GM18502 (cell line): ENCODE results near the gene ZC3HAV1L.
"Not testable (repeated sequence)": the region's sequence is repeated elsewhere in the genome, so short reads cannot be mapped to it uniquely, and the experiment has no call there.

ENCODE experiments used
- ATAC-seq: cut with Tn5 transposase; IDR thresholded peaks from one replicate; pipeline ENCODE4 v1.9.1; 2021; ENCODE audit warnings: mild to moderate bottlenecking; ENCODE audit not compliant: unreplicated experiment, poor library complexity

ZC3HAV1L gene, protein sequence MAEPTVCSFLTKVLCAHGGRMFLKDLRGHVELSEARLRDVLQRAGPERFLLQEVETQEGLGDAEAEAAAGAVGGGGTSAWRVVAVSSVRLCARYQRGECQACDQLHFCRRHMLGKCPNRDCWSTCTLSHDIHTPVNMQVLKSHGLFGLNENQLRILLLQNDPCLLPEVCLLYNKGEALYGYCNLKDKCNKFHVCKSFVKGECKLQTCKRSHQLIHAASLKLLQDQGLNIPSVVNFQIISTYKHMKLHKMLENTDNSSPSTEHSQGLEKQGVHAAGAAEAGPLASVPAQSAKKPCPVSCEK

DNA sequence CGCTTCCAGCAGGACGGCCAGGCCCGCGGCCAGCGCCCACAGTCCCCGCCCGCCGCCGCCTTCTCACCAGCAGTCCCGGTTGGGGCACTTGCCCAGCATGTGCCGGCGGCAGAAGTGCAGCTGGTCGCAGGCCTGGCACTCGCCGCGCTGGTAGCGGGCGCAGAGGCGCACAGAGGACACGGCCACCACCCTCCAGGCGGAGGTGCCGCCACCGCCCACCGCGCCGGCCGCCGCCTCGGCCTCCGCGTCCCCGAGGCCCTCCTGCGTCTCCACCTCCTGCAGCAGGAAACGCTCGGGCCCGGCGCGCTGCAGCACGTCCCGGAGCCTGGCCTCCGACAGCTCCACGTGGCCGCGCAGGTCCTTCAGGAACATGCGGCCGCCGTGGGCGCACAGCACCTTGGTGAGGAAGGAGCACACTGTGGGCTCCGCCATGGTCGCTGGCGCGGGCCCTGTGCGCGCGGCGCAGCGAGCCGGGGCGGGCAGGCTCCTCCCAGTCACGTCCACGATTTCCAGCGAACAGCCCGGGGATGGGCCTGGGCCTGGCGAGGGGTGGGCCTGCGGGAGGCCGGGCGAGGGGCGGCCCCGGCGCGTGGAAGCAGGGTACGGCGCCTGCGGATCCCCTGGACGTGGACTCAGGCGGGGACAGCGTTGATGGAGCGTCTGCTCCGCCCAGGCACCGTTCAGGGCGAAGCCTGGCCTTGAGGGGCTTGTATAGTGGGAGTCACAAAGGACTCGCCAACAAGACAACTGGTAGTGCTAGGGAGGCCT, at the start of gene ZC3HAV1L:
Gene ZC3HAV1L (minus strand): TSS at position 457 of the 768 bp plus-strand sequence. CDS start 25 bp downstream, at position 432.
- peak; percentile 92 for ATAC-seq

DNA sequence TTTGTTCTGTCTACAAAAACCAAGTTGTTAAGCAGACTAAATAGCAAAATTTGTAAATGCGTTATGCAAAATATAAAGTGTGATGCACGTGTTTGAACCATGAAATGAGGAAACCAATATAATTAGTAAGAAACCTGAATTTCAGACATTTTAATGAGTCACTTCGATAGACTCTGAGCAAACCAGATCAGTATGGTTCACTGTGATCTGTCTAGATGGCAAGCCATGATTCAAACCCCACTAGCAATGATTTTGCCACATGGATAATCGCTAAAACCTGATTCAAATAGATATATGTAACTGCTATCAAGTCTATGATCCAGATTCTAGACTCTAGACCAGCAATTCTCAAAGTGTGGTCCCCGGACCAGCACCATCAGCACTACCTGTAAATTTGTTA, 48.9 kb upstream of the ZC3HAV1L start:
- no peak for ATAC-seq

DNA sequence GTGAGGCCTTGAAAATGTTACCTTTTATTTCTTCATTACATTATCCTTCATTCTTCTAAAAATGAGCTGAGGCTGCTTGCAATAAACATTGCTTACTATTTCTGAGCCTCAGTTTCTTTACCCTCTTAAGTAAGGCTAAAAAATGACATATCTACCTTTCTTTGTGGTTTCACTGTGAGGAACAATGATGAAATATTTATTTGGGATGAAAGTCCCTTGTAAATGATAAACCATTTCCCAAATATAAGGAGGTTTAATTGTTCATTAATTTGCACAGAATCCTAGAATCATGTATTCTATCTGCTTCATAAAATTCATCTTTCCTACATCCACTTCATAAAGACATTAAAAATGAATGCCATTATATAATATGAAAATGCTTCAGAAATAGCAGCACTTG, 45.7 kb upstream of the ZC3HAV1L start:
- ATAC-seq: no peak

DNA sequence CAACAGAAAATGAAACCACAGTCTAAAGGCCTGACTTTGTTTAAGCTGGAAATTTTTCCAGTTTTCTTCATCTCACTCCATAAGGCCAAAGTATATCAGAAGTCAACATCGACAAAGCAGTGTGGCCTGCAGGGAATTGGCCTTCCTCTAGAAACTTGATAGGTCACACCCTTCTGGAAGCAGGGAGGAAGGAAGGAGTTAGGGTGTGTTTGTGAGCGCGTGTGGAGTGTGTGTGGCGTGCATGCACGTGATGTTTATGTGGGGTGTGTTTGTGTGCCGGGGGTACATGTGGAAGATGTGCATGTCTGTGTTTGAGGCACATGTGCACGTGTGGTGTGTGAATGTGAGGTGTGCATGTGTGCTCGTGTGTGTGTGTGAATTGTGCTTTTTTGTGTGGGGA, 45.1 kb upstream of the ZC3HAV1L start:
- no peak for ATAC-seq

DNA sequence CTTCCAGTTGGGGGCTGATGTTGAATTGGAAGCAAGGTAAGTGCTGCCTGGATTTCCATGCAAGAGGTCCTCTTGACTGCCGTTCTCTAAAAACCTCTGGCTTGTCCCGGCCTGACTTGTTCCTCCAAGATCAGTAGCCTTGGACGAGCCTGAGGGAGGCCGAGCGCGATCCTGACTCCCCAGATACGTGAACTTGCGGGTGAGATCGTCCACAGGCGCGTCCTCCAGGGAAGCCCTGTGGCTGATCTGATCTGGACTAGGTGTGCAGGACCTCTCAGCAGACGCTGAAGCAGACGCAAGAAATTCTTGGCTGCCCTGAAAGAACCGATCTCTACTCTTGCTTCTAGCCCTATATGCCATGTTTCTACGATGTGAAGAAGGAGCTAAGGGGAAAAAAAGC, 44.0 kb upstream of the ZC3HAV1L start:
- no peak for ATAC-seq

DNA sequence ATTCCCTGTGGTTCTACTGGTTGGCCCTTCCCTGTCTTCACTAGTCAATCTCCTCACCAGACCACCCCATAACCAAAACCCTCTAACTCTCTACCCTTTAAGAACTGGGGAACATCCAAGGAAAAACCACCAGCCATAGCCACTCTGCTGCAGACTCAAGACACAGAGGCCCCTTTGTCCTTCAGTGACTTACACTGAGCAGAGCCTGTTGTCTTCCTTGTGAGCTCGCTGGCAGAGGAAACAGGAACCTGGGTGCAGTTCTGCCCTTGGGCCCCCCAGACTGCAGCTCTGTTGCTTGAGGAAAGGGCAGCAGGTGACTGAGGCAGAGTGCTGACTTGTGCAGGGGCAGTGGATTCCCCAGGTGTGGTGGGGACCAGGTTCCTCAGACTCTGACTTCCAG, 43.1 kb upstream of the ZC3HAV1L start:
- ATAC-seq: no peak

DNA sequence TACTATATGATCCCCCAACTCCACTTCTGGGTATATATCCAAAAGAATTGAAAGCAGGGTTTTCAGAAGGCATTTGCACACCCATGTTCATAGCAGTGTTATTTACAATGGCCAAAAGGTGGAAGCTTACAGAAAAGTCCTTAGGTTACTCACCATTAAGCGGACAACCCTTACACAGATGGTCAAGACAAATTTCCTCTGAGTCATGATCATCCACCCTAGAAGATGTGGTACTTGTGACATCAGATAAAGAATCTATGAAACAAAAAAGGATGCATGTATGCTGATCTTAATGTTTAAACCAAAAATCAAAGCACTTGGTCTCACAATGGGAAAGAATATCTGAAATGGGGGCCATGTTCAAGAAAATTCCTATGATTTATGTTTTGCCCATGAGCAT, 42.6 kb upstream of the ZC3HAV1L start:
- no peak for ATAC-seq

DNA sequence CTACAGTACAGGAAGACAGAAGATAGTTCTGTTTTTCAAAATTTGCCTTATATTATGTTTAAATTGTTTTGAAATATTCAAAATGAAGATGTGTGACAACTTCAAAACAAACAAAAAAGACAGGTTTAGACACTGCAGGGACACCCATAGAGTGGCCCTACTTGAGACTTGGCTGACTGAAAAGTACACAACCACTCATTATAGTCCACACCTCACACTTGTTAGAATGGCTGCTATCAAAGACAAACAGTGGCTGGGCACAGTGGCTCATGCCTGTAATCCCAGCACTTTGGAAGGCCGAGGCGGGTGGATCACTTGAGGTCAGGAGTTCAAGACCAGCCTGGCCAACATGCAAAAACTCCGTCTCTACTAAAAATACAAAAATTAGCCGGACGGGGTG, 41.9 kb upstream of the ZC3HAV1L start:
- ATAC-seq: not testable (repeated sequence)

DNA sequence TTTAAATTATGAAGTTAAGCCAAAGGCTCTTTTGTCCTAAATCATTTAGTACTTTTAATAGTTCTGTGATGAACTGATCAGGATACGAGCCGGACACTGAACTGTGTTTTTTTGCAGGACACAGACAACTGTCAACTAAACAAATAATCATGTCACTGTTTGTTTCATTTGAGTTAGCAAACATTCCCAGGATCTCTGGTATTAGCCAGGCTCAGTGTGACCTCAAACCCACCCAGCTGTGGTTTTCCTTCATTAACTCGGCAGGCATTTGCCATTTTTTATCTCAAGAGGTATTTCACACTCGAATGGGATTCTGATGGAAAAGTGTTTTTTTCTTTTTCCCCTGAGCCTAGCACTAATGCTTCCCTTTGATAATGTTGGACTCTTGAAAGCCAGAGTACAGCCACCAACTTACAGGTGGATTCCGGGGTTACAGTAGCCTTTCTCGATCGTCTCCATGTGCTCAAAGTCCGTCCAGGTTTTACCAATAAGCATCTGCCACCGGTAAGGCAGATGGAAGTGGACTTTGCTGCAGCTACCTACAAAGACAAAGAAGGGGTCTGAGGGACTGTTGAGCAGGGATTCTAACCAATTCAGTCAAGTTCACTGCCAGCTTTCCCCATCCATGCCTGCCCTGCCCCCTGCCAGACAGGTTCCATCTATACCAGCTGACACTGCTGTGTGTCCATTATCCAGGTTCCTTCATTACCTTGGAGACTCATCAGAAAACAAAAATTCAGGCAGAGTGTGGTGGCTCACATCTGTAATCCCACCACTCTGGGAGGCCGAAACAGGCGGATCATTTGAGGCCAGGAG, 40.2 kb upstream of the ZC3HAV1L start:
- no peak for ATAC-seq

DNA sequence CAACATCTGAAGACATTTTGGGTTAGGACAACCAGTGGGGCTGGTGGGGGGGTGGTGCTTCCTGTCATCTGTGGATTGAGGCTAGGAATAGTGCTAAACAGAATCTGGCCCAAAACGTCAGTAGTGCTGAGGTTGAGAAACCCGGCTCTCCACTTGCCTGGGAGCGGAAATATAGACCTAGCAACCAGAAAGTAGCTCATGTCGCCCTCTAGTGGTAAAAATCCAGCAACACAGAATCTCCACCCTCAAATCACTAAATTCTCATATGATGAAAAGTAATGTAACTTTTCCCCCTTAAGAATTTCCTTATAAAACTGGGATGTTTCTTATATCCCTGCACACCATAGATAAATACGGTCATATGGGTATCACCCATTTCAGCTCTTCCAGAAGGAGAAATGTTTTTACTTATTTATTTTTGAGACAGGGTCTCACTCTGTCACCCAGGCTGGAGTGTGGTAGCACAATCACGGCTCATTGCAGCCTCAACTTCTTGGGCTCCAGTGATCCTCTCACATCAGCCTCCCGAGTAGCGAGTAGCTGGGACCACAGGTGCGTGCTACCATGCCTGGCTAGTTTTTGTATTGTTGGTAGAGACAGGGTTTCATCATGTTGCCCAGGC, 39.3 kb upstream of the ZC3HAV1L start:
- peak; percentile 85 for ATAC-seq

DNA sequence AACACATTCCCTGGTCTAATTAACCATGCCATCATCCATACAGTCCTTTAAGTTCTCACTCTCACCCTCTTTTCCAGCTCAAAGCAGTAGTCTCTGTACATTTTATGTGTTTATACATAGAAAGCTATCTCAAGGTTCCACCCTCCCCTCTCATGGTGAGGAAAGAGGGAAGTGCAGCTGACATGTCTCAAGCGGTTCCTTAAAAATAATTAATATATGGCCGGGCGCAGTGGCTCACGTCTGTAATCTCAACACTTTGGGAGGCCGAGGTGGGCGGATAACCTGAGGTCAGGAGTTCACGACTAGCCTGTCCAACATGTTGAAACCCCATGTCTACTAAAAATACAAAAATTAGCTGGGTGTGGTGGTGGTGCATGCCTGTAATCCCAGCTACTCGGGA, 37.0 kb upstream of the ZC3HAV1L start:
- ATAC-seq: no peak

DNA sequence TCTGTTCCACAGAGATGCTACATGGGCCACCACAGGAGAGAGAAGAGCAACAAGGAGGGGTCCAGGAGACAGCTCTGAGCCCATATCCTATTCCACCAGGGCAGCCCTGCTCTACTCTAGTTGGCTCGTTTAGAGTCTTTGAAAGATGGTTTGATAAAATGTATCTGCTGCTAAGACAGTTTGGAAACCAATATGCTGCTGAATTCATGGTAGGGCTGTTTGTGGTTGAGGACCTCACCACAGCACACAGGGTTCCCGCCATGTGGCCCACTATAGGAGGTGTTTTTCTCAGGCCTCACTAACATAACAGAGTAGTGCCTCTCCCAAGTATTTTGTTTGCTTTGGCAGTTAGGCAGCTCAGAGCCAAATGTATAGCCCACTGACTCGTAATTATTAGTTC, 35.8 kb upstream of the ZC3HAV1L start:
- ATAC-seq: no peak

DNA sequence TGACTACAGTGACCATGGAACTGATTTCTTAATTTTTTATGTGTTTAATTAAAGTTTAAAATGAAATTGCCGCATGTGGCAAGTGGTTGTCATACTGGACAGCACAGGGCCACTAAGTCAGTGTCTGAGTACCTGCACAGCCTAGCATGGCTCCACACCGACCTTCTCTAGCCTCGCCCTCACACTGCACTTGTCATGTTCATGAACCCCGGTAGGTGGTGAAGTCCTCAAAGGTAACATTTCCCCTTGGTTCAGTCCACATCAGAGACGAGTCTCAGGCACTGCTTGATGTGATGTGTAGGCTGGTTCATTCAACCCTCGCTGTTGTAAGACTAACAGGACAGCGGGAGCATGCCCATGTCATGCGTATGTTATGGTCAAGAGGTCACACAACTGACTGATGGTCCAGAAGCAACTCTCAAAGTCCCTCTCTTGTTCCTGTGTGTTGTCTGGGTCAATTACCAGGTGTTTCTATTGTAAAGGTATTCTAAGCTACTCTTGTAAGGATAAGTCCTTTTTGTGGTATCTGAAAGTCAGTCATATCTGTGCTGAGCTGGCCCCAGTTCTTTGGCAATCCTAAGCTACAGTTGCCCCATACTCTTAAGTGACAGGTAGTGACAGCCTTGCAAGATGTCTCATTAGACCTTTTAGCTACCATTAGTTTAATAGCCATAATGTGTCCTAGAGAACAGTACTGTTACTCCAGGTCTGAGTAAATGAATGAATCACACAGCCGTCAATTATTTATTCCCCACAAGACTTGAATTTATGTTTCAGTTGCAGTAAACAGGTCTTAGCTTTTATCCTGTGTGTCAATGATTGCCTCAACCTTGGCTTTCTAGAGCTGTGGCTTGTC, 32.9 kb upstream of the ZC3HAV1L start:
- ATAC-seq: no peak

DNA sequence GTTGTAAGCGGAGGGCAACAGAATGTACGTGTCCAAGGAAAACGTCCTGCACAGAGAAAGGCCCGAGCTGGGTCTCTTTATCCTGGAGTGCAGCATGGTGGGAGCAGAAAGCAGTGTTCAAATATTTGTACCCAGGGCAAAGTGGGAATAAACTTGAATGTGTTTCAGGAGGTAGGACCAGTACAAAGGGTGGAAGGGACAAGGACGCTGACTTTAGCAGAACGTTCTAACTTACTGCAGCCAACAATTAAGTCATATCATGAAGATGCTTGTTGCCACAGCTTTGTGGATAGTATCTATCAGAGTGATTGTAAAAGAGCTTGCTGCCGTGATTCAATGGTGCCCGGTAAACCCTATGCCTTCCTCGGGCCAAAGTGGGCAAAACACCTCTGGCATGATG, 30.5 kb upstream of the ZC3HAV1L start:
- ATAC-seq: no peak

DNA sequence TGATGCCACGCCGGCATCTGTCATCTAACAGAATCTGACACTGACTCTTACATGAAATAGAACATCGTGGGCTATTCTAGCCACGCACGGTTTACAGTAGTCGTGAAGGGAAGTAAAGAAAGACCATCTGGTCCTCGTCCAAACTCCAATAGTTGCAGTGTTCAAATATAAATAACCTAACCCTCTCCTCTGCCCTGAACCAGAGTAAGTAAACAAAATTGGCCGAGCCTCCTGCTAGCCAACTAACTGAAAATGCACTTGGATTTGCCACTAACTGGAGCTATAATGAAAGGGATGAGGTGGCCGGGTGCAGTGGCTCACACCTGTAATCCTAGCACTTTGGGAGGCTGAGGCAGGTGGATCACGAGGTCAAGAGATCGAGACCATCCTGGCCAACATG, 29.5 kb upstream of the ZC3HAV1L start:
- ATAC-seq: no peak

DNA sequence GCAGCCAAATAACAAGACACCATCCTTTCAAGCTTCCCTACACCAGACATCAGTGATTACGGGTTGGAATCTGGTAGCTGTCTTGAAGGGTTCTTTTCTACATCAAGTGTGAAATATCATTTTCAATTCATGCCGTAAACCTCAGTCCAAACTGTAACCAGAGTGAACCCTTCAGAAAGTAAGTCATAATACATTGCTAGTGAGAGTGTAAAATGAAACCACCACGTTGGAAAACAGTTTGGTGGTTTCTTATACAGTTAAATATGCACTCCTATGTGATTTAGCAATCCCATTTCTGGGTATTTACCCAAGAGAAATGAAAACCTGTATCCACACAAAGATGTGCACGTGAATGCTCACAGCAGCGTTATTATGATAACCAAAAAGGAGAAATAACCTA, 25.6 kb upstream of the ZC3HAV1L start:
- no peak for ATAC-seq

DNA sequence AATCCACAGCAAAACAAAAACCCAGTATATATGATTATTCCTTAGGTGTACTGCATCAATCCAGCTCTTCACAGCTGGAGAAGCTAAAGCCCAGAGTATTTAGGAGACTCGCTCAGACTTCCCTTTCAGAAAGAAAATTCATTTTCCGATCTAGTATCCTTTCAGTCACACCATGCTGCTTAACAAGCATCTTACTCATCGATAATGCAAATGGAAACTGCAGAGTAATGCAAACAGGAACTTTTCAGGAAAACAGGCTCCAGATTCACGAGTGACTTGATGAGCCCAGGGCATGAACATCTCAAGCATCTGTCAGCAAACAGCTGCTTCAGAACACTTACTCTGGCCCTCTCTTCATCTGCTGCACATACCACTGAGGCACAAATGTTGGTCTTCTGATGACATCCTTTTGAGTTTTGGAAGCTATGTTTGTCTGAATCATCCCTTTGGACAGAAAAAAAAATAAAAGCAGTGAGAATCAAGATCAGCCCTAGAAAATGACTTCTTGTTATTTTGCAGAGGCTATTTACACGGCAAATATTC, 24.9 kb upstream of the ZC3HAV1L start:
- no peak for ATAC-seq

DNA sequence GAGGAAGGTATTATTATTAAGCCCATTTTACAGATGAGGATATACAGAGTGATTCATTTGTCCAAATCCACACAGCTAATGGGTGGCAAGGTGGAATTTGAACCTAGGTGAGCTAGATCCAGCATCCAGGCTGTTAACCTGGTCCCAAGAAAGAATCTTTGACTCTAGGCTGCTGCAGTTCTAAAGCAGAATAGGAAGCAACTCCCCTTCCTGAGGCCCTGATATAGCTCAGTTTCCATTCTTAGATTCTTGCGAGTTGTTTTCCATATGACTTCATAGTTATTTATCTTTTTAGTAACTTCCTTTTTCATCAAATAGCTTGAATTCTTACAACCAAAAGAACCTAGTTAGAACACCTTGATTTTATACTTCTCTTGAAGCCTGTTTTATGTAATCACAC, 24.1 kb upstream of the ZC3HAV1L start:
- ATAC-seq: no peak

DNA sequence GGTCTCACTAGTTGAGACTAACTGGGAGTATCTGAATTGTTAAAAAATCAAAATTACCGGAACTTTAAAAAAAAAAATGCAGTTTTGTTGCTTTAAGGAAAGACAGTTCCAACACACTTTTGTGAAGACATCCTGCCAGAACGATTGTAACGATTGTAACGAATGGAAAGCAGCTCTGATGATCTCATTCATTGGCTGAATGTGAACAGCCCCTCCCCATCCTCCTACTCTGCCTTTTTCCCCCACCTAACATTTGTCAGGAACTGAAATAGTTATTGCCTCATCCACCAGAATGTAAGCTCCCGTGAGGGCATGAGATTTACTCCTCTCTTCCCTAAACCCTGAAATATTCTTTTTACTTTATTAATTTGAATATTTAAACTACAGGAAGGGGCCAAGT, 23.1 kb upstream of the ZC3HAV1L start:
- ATAC-seq: no peak
